ENCODE data around the gene SLC18A2.
"Not testable (repeated sequence)": the region's sequence is repeated elsewhere in the genome, so short reads cannot be mapped to it uniquely, and the experiment has no call there.

The SLC18A2 gene

DNA sequence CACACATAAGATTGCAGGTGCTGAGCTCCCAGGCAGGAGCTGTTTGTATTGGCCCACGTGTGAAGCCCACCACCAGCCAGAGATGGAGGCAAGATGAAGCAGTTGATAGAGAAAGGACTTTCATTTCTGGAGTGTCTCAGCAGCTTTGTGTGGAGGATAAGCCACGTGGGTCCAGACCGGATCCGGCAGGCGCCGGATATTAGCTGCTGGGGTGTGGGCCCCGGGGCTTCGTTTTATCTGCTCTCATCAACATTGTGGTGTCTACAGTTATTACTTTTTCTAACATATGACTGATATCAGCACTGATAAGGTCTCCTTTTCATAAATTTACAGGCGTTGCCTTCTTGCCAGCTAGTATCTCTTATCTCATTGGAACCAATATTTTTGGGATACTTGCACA, 25.5 kb downstream of the SLC18A2 start:
- no peak for DNase-seq

DNA sequence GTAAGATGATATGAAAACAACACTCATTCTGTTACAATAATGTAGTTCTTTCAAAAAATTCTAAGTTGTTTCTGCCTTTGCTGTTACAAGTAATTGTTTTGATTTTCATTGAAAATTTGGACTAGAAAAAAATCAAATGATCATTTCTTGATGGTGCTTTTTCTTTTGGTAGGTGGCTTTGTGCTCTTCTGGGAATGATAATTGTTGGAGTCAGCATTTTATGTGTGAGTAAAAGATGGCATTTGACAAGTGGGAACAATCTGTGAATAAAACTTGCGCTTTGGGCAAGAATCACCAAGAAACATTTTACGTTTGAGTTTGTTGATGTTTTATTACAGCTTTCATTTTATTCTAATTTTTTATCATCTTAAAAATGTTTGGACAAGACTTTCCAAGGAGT, 25.9 kb downstream of the SLC18A2 start:
- no peak for DNase-seq

DNA sequence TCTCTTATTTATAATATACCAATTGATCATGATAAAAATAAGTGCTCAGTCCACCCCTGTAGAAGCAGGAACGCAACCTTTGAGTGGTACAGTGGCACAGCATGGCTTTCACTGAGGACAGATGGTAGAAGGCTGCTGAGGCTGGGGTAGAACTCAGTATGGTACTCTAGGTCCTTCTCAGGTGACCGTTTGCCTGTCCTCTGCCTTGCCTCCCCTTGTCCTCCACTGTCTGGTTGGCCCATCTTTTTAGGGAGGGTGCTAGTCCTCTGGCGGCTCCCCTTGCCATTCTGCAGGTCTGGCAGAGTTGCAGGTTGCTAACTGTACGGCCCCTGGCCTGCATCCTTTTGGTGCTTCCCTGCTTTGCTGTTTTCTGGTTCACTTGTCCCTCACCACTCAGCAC, 27.3 kb downstream of the SLC18A2 start:
- DNase-seq: no peak

DNA sequence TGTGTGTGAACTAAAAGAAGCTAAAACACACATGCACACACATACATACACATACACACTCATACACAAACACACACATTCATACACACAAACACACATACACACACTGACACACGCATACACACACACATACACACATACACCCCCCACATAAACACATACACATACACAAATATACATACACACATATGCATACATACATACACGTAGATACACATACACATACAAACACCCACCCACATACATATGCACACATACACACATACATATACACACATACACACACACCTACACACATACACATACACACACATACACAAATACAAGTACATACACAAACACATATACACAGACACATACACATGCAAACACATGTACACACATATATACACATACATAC, 28.0 kb downstream of the SLC18A2 start:
- no peak for DNase-seq

DNA sequence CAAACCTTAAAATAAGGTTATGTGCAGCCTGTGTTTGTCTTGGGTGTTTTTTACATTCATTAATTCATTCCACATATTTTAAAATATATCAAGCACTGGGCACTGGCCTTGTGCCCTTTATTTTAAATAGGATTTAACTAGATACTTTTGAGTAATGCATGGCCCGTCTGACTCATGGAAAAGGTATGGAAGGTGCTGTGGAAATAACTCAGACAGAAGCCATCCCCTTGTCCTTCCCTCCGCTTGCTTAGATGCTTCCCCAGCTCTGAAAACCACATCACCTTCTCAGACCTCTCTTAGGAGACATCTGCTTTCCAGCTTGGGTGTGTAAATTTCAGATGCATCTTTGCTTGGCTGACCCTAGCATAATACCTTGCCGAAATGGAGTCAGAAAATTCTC, 30.5 kb downstream of the SLC18A2 start:
- DNase-seq: no peak

DNA sequence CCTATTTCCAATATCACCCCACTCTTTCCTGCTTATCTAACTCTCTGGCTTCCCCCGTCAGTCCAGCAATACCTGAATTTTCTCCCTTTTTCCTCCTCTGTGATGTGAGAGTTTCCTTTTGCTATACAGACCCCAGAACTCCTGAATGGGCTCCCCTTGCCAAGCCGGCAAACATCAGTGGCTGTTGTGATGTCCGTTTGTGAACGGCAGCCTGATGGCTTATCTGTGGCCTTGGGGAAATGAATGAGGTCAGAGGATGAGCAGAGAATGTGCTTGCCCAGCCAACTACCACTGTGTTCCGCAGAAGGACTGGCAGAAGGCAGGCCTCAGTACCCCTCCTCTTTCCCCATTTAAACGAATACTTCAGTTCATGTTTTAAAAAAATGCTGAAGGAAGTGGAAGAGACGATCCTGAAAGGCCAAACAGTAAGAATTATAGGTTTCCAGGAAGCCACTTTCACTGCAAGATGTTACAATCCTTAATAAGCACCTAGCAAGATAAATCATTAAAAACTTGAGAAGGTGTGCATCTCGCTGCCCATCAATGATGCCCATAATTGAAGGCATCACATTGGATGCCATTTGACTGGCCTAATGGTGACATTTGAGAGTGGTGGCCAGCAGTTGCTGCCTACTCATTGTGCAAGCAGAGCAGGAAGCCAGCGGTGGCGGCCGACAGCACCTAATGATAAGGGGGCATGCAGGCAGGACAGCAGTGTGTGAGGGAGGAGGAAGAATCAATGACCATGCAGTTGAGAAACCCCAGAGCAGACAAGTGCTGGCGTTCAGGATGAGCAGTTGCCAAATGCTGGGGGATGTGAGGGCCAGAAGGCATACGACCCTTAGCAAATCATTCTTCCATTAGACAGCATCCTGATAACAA, 31.5 kb downstream of the SLC18A2 start:
- no peak for DNase-seq

DNA sequence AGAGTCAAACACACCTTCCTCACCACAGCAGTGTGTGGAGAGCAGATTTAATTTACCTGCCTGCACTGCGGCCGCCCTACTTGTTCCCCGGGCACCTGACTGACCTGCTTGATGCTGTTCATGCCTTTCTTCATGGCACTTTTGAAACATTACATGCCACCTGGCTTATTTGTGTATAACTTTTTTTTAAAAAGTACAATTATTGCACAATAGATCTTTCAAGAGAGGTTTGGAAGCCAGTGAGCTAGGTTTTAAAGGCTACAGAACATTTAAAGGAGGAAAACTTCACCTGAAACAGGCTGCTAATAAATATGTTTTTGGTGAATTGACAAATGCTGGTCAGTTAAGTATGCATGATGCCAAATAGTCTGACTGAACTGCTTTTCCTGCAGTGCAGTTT, 33.1 kb downstream of the SLC18A2 start:
- DNase-seq: no peak

DNA sequence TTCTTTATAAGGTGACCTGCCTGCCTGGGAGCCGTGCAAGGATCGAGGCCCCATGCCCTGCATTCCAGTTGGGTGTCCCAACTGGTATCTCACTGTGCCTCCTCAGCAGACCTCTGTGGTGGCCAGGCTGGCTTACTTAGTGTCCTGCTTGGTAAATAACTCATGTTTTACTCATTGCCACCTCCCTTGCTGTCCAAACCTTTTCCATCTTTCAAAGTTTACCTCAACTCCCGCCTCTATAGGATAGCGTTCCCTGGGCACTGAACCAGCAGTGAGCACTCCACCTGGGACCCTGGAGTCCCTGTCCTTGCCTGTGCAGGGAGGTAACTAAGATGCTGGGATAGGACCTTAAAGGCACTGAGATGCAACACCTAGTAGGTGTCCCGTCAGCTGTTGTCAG, 33.6 kb downstream of the SLC18A2 start:
- no peak for DNase-seq

DNA sequence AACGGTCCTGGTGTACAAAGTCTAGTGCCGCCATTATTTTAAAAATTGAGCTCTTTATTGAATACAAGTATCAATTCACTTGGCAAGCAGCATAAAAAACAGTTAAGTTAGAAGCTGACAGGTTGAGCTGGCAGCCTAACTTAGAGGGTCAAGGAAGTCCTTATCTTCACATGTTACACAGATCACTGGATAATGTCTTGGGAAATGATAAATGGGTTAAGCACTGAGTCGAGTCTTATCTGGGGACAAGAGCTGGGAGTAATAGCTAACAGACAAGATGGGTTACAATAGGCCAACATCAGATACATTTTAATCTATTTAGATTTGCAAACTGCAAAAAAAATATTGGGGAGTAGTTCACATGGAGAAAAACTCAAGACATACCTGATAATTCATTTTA, 34.2 kb downstream of the SLC18A2 start:
- no peak for DNase-seq

DNA sequence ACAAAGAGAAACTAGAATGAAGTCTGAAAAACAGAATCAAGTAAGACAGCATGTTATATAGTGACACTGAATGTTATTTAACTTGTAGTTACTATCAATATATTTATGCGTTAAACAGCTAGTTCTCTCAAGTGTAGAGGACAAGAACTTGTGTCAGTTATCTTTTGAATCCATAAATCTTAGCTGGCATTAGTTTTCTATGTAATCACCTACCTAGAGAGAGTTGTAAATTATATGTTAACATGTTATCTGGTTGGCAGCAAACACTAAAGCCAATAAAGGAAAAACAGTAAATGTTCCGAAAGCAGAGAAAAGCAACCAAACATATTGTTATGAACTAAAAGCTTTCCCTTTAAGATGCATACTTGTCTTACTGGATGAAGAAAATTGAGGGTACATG, 36.8 kb downstream of the SLC18A2 start:
- DNase-seq: no peak

DNA sequence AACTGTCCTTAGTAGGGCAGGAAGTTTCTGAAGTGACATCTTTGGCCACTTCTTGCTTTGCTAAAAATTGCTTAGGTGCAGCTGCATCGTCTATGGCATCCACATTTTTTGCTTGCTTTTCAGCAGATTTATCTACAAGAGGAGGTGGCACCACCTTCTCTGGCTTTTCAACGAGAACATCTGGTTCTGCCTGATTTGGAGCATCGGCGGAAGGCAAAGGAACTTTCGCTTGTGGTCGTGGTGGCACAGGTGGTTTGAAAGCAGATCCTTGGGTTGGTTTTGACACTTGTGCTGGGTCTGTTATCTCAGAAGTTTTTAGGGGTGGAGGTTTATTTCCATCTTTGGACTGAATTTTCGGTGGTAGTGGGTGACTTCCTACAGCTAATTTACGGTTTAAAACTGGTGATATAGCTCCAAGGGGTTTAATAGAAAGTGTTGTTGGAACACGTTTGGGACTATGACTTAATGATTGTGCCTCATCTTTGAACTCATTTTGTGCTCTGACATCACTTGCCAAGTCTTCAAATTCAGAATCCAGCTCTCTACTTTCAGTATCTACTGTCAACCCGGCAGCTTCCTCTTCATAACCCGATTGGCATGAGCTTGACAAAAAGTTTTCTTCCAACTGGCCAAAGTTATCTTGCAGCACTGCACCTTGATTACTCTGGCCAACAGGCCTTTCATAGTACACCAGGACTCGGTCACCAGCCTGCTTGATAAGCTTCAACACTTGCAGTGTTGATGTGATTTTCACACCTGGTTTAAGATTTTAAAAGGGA, 44.0 kb downstream of the SLC18A2 start:
- DNase-seq: no peak

DNA sequence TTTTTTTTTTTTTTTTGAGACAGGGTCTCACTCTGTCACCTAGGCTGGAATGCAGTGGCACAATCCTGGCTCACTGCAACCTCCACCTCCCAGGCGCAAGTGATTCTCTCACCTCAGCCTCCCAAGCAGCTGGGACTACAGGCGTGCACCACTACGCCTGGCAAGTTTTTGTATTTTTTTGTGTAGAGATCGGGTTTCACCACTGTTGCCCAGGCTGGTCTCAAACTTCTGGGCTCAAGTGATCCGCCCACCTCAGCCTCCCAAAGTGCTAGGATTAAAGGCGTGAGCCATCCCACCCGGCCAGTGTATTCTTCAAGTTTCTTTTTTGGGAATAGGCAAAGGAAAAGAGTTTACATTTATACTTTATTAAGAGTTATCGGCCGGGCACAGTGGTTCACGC, 50.0 kb downstream of the SLC18A2 start:
- not testable (repeated sequence) for DNase-seq

DNA sequence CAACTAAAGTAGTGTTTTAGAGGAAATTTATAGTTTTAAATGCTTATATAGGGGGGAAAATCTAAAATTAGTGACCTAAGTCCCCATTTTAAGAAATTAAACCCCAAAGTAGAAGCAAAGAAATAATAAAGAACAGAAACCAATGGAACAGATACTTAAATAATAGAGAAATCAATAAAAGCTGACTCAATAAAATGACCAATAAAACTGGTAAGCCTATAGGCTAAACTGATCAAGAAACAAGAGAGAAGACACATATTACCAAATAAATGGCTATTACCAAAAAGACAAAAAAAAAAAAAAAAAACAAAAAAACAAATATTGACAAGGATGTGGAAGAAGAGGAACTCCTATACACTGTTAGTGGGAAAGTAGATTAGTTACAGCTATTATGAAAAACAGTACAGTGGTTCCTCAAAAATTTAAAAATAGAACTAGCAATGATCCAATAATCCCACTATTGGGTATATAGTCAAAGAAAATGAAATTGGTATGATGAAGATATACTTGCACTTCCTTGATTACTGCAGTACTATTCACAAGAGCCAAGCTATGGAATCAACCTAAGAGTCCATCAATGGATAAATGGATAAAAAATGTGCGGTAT, 53.2 kb downstream of the SLC18A2 start:
- DNase-seq: no peak

DNA sequence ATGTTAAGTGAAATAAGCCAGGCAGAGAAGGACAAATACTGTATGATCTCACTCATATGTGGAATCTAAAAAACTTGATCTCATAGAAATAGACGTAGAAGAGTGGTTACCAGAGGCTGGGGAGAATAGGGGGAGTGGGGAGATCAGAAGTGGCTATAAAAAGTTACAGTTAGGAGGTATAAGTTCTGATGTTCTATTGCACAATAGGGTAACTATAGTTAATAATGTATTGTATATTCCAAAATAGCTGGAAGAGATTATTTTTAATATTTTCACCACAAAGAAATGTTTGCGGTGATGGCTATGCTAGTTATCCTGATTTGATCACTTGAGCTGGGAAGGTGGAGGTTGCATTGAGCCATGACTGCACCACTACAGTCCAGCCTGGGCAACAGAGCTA, 53.8 kb downstream of the SLC18A2 start:
- no peak for DNase-seq

DNA sequence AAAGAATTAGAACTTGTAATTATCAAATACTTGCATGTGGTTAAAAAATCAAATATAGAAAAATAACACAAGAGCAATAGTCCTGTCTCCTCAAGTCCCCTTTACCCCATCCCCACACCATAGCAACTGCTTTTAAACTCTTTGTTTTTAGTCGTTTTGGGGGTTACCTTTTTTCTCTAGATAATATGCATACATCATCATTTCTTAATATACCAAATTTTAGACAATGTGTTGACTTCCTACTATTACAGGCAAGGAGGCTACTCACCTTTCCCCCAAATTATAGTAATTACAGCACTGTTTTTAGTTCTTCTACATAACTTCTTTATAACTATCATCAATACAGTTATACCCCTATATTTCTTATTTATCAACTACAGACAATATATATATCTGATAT, 57.3 kb downstream of the SLC18A2 start:
- no peak for DNase-seq

DNA sequence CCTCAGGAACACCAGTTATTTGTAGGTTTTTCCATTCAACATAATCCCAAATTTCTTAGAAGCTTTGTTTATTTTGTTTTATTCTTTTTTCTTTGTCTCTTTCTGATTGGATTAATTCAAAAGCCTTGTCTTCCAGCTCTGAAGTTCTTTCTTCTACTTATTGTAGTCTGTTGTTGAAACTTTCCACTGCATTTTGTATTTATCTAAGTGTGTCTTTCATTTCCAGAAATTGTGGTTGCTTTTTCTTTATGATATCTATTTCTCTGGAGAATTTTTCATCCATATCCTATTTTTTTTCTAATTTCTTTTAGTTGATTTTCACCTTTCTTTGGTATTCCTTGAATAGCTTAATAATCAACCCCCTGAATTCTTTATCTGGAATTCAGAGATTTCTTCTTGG, 58.5 kb downstream of the SLC18A2 start:
- no peak for DNase-seq

DNA sequence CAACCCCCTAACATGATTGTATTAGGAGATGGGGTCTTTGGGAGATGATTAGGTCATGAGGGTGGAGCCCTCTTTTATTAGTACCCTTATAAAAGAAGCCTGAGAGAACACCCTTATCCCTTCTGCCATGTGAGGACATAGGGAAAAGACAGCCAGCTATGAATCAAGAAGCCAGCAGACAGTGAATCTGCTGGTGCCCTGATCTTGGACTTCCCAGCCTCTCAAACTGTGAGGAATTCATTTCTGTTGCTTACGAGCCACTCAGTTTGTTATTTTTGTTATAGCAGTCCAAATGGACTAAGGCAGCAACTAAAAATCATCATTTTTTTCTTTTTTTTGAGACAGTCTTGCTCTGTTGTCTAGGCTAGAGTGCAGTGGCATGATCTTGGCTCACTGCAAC, 59.8 kb downstream of the SLC18A2 start:
- DNase-seq: no peak

DNA sequence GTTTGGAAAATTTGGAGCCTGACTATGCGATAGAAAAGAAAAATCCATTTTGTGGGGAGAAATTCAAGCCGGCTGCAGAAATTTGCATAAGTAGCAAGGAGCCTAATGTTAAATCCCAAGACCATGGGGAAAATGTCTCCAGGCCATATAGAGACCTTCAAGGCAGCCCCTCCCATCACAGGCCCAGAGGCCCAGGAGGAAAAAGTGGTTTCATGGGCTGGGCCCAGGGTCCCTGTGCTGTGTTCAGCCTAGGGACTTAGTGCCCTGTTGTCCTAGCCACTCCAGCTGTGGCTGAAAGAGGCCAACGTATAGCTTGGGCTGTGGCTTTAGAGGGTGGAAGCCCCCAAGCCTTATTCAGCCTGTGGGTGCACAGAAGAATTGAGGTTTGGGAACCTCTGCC, 62.5 kb downstream of the SLC18A2 start:
- not testable (repeated sequence) for DNase-seq

DNA sequence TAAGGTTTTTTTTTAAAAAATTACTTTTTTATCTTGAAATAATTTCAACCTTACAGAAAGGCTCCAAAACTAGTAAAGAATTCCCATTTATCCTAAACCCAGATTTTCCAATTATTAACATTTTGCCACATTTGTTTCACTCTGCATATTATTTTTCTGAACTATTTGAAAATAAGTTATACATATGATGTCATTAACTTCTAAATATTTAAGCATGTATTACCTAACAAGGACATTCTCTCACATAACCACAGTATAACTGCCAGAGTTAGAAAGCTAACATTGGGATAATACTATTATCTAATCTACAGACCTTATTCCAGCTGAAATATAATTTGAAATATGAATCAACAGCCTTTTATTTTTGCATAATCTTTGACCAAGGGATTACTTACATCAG, 65.8 kb downstream of the SLC18A2 start:
- no peak for DNase-seq

DNA sequence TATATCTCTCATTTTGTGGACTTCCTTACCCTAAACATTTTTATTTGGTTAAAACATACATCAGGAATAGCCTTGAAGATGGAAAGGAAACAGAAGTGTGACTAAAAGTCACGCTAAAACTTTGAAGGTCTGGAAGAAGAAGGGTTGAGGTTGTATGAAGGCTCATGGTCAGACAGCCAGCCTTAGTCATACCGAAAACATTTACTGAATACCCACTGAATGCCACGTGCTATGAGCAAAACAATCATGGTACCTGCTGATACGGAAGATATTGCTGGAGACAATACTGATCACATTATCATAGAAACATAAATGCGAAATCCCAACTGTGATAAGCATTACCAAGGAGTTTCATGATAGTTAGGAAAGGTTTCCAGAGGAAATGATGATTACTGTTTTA, 70.3 kb downstream of the SLC18A2 start:
- no peak for DNase-seq

DNA sequence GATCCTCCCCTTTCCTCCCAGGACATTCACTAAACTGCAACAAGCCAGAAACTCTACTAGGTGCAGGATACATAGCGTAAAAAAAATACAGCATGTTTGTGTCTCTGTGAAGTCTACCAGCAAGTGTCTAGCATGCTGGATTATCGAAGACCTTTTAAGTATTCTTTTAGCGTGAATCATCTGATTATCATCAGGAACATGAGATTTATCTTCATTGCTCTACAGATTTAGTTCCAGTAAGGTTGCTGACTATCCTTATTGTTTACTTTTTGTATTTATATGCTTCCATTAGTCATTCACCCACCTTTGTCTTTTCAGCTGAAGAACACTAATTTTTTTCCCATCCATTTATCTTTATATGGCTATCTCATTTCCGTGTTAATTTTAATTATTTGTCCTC, 71.5 kb downstream of the SLC18A2 start:
- DNase-seq: no peak

DNA sequence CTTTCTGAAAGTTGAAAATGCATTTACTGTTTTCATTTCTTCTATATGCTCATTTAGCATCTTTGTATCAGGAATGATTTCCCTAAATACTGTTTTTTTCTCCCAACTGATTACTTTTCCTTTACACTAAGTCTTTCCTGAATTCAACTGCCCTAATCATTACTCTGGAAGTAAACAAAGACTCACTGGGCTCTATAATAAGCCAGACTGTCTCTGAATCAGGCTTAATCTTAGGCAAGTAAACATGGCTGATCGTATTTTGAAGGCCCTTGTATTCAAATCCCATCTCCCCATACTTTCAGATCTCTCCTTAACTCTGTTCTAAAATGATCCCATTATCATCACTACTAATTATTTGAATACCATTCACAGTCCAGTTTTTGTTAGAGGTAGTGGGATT, 72.7 kb downstream of the SLC18A2 start:
- no peak for DNase-seq

DNA sequence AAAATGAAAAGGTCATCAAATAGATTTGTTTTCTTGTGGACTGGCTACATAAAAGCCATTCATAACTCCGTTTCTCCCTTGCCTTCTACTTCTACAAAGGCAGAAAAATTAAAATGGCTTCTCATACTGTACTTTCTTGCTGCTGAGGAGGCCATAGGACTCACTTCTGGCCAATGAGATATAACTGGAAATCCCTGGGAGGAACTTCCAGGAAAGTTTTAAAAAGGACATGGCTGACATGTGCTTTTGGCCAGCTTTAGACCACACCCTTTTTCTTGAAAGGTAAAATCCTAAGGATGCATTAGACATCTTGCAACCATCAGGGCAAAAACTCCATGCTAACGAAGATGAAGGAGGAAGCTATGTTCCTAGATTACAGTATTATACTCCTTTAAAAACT, 75.8 kb downstream of the SLC18A2 start:
- DNase-seq: no peak

DNA sequence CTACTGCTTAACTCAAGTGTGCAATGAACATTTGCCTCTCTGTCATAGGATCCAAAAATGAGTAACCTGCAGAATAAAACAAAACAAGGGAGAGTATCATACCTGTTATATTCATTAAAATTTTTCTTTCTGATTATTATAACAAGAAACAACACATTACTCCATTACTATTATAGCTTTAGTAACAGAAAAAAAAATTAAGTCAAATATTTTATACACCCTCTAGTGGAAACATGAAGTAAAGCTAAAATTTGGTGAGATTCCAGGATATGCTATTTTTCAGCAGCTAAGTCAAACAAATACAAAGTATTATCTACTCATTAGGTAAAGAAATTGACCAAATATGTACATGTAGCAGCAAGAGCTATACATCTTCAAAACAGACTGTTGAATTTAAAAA, 78.0 kb downstream of the SLC18A2 start:
- DNase-seq: no peak

Measured in T1000 (cell line).